GM19025 (cell line): Measurements from ENCODE around the gene SBK1.
A peak's percentile ranks its signal among the peaks of the same experiment; 100 is the strongest.
"Not testable (repeated sequence)": the region's sequence is repeated elsewhere in the genome, so short reads cannot be mapped to it uniquely, and the experiment has no call there.

Experiments
- ATAC-seq: cut with Tn5 transposase; IDR thresholded peaks from one replicate; pipeline ENCODE4 v1.9.1; 2021; ENCODE audit warnings: mild to moderate bottlenecking, low read depth, moderate library complexity; ENCODE audit not compliant: unreplicated experiment

The SBK1 gene

DNA sequence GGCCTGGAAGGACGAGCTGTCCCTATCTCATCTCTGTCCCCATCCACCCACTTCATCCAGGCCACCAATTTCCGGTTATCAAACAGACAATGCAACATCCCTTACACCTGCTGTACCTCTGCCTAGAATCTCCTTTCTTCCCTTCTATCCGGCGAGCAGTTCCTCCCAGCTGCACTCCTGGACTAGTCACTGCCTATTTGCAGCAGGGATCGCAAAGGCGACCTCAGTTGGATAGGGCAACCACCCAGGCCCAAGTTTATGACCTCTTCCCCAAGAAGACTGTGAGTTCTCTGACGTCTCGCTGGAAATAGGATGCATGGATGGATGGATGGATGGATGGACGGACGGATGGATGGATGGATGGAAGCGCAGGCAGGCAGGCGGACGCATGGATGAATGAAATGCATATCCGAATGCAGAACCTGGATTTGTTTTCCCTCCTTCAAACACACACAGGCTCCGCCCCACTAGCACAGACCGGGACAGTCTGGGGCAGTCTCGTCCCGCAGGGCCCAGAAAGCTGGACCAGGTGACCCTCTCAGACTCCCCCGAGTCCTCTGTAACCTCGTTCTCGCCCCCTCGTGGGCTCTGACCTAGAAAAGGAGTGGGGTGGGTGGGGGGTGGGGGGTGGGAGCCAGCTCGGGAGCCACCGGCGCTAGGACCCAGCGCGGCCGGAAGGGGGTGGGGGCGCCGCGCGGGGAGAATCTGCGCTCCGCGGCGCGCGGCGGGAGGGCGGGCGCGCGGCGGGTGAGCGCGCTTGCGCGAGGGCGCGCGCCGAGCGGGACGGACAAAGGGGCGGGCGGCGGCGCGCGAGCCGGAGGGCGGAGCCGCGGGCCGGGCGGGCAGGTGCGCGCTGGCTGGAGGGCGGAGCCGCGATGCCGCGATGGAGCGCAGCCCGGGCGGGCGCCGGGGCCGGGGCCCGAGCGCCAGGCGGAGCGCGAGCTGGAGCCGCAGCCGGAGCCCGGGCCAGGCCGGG, at the start of gene SBK1:
Gene SBK1 (plus strand): TSS at position 875 of the 976 bp plus-strand sequence. CDS start 24,867 bp downstream, outside the sequence.
- ATAC-seq: peak; percentile 81

DNA sequence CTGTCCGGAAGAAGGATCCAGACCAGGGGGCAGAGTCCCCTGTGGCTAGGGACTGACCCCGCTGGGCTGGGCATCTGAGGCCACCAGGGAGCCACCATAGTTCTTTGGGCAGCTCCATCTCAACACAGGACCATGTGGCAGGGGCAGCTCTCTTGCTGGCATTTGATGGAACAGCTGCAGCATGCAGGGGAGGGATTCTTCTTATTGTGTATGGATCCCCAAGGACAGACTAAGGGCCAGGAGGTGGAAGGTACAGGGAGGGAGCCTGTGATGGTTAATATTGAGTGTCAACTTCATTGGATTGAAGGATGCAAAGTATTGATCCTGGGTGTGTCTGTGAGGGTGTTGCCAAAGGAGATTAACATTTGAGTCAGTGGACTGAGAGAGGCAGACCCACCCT, 42.8 kb upstream of the SBK1 start:
- not testable (repeated sequence) for ATAC-seq

DNA sequence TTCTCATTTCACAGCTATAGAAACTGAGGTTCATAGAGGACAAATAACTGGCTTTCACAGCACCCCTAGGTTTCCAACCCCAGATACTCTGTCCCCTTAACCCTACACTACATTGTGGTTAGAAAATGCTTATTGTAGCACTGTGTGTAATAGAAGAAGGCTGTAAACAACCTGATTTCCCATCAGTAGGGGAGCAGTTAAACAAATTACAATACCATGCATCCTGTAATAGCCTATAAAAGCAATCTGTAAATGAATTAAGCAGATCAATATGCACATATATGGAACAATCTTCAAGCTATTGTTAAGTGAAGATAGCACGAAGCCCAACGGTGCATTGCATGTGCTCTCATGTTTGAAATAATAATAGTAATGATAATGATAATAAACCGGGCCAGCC, 41.3 kb upstream of the SBK1 start:
- no peak for ATAC-seq

DNA sequence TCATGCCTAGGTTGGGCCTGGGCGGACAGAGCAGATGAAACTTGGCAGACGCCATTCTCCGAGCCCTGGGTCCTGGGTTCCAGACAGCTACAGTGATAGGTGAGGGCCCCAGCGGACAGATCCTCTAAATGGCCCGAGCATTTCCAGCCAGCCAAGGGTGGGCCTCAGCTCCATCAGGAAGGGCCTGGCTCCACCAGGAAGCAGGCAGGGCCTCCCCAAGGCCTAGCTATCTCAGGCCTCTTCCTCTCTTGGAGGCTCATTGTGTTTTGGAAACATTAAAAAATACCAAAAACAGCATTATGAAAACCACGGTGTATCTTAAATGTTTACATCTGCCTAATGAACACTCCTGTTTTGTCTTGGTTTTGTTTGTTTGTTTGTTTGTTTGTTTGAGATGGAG, 38.2 kb upstream of the SBK1 start:
- no peak for ATAC-seq

DNA sequence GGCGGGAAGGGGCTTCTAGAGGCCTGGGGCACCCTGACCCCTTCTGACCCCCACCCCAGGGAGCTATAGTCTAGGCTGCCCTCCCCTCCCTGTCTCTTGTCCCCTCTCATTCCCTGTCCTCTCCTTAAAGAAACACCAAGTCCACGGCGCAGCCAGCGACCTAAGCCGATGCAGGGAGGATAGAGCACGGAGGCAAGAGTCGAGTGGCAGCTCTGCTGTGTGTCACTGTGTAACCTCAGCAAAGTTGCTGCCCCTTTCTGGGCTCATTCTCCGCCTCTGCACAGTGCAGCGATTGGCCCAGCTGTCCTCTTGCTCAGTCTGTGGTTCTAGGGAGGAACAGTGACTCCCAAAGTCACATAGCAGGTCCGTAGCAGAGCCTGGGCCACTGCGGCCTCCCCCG, 36.5 kb upstream of the SBK1 start:
- no peak for ATAC-seq

DNA sequence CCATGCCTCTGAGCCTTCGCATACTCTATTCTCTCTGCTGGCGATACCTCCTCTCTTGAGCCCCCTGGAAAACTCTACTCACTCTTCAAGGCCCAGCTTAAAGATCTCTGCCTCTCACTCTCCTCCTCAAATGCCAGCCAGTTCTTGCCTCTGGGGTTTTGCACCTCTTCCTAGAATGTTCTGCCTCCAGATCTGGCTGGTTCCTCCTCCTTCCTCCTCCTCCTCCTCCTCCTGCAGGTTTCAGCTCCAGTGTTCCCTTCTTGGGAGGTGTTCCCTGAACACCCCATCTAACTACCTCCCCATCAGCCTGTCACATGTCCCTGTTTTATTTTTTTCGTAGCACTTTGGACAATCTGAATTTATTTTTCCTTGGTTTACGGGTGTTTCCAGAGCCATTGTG, 35.1 kb upstream of the SBK1 start:
- ATAC-seq: no peak

DNA sequence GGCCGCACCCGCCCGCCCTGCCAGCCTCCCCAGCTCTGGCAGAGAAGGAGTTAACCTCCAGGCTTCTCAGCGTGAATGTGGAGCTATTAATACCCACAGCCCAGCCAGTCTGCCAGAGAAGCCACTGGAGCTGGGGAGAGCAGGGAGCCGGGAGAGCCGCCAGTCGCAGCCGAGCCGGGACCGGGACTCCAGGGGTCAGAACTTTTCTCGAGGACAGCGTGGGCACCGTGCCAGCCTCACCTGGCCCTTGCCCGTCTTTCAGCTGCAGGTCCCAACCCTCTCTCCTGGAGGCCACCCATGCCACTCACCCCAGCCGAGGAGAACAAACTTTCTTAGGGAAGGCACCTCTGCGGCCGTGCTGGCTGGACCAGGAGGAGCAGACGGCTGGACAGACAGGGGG, 33.8 kb upstream of the SBK1 start:
- ATAC-seq: no peak

DNA sequence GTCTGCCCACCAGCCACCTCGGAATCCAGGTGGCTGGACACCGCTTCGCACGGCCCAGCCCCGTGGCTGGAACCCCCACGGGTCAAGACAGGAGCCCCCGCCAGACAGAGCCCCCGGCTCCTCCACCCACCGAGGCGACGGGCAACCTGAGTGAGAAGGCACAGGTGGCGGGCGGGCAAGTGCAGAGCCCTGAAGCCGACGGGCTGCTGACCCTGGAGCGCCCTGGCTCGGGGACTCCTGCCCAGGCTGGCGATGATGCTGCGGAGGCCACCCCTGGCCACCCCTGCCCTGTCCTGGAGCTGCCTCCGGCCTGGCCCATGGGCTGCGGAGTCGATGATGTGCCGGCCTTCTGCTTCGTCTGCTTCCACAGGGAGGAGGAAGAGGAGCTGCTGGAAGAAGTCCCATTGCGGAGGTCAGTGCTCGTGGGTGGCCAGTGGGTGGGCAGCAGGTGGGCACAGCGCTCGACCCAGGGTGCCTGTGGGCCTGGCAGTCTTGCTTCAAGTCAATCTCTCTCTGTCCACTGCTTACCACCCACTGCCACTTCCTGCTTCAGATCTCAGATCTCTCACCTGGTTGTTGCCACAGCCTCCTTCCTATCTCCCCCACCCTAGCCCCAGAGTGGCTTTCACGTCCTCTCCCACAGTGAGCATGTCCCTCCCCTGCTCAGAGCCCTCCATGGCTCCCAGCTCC, 33.1 kb upstream of the SBK1 start:
- ATAC-seq: no peak

DNA sequence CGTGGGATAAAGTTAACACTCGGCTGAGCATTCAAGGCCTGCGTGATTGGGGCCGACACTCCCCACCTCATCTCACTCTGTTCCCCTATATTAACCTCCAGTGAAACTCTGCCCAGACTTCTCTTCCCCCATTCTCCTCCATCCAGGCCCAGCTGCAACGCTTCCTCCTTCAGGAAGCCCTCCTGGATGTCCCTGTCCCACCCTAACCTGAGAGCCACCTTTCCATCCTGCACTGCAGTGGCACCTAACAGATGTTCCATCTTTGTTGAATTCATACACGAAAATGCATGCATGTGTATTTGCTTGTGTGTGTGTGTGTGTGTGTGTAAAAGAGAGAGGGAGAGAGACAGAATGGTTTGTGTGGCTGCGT, 32.6 kb upstream of the SBK1 start:
- ATAC-seq: no peak

DNA sequence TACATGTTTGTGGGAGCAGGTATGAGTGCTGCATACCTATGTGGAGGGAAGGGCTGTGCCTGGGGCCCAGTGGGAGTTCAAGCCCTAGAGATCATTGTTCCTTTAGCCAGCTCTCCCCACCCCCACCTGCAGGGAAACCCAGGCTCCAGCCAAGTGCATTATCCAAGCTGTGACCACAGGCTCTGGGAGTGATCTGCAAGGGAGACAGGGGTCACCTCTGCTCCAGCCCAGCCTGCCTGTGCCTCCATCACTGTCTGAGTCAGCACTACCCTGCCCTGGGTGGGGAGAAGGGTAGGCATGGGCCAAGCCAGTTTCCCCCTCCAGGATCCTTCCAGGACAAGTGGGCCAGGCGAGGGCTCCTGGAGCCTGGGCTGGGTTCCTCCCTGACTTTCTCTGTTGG, 32.1 kb upstream of the SBK1 start:
- ATAC-seq: no peak

DNA sequence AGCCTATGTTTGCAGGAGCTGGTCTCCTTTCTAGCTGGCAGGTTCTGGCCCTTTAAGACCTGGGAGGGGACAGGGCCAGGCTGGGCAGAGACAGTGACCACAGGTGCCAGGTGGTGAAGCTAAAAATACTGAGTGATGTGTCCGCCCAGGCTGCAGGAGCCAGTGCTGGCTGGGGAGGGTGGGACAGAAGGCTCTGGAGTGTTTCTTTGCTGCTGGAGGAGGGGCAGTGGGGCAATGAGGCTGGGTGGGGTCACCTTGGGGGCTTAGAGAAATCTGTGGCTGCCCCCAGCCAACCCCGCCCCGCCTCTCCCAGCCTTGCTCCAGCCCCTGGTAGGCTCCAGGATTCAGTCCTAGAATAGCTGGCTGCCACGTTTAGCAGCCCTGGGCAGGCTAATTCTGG, 30.4 kb upstream of the SBK1 start:
- ATAC-seq: no peak

DNA sequence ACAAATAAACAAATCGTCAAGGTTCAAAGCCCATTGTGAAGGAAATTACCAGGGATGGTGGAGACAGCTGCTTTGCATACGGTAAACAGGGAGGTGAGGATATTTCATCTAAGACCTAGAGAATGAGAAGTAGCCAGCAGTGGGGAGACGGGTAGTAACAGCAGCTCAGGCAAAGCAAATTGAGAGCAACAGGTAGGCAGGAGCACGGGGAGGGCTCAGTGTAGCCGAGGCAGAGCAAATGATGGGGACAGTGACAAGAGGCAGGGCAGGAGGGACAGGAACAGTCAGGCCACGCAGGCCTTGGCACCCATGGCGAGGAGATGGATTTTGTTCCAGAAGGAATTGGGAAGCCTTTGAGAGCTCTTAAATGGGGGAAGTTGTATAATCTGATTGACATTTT, 29.0 kb upstream of the SBK1 start:
- no peak for ATAC-seq

DNA sequence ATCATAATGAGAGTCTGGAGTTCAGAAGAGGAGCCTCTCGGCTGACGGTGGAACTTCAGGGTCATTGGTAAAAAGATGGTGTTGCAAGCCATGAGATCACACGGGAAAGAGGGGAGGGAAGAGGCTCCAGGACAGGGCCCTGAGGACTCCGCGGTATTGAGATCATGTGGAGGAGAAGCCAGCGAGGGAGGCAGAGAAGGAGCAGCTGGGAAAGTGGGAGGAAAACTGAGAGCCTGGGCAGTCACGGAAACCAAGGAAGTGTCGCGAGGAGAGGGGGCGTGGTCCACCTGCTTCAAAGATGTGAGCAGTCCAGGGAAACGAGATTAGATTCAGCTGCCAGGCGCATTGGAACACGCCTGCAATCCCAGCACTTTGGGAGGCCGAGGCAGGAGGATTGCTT, 27.7 kb upstream of the SBK1 start:
- no peak for ATAC-seq

DNA sequence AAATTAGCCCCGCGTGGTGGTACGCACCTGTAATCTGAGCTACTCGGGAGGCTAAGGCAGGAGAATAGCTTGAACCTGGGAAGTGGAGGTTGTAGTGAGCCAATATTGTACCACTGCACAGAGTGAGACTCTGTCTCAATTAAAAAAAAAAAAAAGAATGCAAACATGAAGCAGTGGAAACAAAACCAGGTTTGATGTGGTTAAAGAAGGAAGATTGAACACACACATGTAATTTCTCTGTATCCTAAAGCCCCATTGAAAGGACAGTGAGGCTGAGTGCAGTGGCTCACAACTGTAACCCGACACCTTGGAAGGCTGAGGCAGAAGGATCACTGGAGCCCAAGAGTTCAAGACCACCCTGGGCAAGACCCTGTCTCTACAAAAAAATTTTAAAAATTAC, 26.5 kb upstream of the SBK1 start:
- no peak for ATAC-seq

DNA sequence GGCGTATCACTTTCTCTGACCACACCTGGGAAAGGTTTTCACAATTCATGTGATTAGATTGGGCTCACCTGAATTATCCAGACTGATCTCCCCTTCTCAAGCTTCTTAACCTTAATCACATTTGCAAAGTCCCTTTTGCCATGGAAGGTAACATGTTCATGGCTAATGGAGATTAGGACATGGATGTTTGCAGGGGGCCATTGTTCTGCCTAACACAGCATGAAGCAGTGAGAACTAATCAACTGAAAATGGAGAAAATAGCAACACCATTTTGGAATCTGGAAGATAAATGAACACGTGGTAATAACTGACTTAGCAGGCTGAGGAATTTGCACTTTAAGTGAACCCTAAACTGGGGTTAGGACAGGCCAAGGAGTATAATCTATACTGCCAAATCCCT, 25.0 kb upstream of the SBK1 start:
- no peak for ATAC-seq

DNA sequence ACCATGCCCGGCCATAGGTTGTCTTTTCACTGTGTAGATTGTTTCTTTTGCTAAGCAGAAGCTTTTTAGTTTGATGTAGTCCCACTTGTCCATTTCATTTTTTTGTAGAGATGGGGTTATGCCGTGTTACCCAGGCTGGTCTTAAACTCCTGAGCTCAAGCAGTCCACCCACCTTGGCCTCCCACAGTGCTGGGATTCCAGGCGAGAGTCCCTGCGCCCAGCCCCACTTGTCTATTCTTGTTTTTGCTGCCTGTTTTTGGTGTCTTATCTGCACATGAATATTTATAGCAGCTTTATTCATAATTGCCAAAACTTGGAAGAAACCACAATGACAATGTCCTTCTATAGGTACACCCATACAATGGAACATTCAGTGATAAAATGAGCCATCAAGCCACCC, 18.8 kb upstream of the SBK1 start:
- ATAC-seq: no peak

DNA sequence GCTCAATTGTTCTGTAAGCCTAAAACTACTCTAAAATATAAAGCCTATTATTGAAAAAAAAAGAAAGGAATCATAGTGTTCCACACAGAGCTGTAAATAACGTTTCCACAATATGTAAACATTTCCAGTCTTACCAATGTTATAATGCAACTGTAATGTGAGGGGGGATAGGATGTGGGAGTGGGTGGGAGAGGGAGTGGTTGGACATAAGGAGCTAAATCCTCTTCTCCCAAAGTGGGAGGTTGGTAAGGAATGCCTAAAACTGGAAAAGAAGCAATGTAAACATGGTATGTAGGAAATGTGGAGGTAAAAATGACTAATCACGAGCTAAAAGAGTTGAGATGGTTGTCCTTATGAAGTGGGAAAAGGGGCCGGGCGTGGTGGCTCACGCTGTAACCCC, 17.6 kb upstream of the SBK1 start:
- no peak for ATAC-seq

DNA sequence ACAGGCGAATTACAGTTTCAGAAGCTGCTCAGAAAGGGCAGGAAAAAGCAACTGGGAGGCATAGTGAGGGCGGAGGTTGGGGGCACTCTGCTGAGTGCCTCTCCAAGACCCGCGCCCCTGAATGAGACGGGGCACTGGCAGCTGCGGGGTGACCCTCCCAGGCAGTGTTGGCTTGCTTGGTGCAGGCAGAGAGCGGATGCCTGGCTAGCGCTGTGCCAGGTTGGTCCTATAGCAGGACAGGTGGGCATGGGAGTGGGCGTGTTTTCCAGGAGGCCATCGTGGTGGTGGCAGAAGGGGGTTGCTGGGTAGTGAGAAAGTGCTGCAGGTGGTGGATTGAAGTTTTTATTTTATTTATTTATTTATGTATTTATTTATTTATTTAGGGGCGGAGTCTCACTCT, 16.0 kb upstream of the SBK1 start:
- no peak for ATAC-seq

DNA sequence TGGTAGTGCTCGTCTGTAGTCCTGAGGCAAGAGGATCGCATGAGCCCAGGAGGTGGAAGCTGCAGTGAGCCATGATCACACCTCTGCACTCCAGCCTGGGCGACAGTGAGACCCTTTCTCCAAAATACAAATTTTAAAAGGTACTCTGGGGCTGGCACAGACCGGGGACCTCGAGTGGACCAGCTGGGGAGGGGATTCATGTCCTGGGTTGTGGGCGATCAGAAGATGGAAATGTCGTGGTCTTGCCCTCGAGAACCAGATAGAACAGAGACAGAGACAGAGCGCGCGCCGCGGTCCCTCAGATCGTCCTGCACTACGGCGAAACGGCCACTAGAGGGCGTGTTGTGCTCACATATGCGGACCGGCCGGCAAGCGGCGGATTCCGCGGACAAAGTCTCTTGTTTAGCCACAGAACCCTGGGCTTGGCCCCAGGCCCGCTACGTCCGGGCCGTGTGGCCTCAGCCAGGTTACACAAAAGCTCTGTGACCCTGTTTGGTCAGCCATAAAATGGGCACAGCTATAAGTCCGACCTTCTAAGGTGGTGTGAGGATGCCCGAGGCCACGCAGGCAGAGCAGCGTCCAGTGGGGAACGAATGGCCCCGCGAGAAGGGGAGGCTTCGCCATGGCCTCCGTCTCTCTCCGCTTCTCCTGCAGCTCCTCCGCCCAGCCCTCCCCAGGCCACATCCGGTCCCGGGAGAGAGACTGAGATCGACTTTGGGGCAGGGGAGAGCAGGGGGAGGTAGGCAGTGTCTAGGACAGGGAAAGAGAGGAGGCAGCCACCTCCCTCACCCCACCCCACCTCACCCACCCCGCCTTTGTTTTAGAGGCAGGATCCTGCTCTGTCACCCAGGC, 14.6 kb upstream of the SBK1 start:
- ATAC-seq: no peak

DNA sequence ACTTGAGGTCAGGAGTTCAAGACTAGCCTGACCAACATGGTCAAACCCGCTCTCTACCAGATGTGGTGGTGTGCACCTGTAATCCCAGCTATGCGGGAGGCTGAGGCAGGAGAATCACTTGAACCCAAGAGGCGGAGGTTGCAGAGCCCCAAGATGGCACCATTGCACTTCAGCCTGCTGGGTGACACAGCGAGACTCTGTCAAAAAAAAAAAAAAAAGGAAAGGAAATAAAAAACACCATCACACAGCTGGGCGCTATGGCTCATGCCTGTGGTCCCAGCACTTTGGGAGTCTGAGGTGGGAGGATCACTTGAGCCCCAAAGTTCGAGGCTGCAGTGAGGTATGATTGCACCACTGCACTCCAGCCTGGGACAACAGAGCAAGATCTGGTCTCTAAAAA, 13.3 kb upstream of the SBK1 start:
- ATAC-seq: no peak
